ENCODE data around the gene RBM47. TPM values are rescaled to one million over a fixed set of nuclear protein-coding genes. Genes with fewer than 3 reads are reported as not detected.
A peak's percentile ranks its signal among the peaks of the same experiment; 100 is the strongest.

RBM47 gene
- polyA plus RNA-seq, 3 donors = 79.5 to 101 (median 92.8) TPM

DNA sequence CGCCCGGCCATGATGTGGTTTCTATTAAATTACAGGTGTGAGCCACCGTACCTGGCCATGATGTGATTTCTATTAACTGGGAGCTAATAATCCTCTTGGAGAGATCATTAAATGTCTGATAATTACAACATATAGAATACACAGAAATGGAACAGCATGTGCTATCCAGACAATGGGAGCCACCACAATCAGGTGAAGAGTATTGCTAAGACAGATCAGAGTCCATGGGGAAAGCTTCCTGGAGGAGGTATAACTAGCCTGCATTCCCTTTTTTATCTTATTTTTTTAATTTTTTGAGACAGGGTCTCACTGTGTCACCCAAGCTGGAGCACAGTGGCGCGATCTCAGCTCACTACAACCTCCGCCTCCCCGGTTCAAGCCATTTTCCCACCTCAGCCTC is 147.7 kb downstream of the RBM47 start:
- no peak overlapping the region for H3K4me3 Mint-ChIP-seq
- intact Hi-C loops (cut with micrococcal nuclease) = no loop called here
- Histone ChIP-seq H3K36me3 (replicated peaks in 1 of 2; ENCODE audit: control insufficient read depth in 1 of 2, insufficient read depth in 2 of 2, low read length in 2 of 2) (peaks cover 2 to 13% of the 10 kb centered on the region in 2 donors), H3K9me3 (replicated peaks in 1 of 2; ENCODE audit: control insufficient read depth in 1 of 2, insufficient read depth in 1 of 2, low read length in 2 of 2) (no peaks in the 10 kb centered on the region), H4K20me1 (ENCODE audit: insufficient read depth, low read length) (peaks cover 97% of the 10 kb centered on the region), H3K27me3 (ENCODE audit: control insufficient read depth in 2 of 2, insufficient read depth in 2 of 2, low read length in 2 of 2) (no peaks in the 10 kb centered on the region), H3K79me2 (ENCODE audit: insufficient read depth, low read length) (peaks cover 97% of the 10 kb centered on the region), H3K4me2 (replicated peaks; ENCODE audit: extremely low read depth, low read length, poor library complexity, severe bottlenecking) (no peak overlapping the region), H3K9ac (ENCODE audit: insufficient read depth, low read length, poor library complexity, severe bottlenecking) (no peak overlapping the region), H2AFZ (ENCODE audit: insufficient read depth, low read depth, low read length, poor library complexity, severe bottlenecking) (no peak overlapping the region), H3K27ac (ENCODE audit: low read depth in 1 of 2, low read length in 2 of 2) (no peak overlapping the region), H3K4me3 (replicated peaks in 1 of 3; ENCODE audit: low read depth in 2 of 3, low read length in 3 of 3) (no peak overlapping the region), H3K4me1 (ENCODE audit: control insufficient read depth in 1 of 2, insufficient read depth in 2 of 2, low read length in 2 of 2) (peaks cover 26 to 31% of the 10 kb centered on the region in 2 donors)
- no peaks in the 10 kb centered on the region for H3K9me3 Mint-ChIP-seq
- H3K4me1 Mint-ChIP-seq = peaks cover 38% of the 10 kb centered on the region
- peaks cover 0 to under 1% (median 0%) of the 10 kb centered on the region in 3 donors for H3K27me3 Mint-ChIP-seq (ENCODE audit: low read depth in 3 of 3)
- no peak for DNase-seq
- TF ChIP-seq, protein P1, sequence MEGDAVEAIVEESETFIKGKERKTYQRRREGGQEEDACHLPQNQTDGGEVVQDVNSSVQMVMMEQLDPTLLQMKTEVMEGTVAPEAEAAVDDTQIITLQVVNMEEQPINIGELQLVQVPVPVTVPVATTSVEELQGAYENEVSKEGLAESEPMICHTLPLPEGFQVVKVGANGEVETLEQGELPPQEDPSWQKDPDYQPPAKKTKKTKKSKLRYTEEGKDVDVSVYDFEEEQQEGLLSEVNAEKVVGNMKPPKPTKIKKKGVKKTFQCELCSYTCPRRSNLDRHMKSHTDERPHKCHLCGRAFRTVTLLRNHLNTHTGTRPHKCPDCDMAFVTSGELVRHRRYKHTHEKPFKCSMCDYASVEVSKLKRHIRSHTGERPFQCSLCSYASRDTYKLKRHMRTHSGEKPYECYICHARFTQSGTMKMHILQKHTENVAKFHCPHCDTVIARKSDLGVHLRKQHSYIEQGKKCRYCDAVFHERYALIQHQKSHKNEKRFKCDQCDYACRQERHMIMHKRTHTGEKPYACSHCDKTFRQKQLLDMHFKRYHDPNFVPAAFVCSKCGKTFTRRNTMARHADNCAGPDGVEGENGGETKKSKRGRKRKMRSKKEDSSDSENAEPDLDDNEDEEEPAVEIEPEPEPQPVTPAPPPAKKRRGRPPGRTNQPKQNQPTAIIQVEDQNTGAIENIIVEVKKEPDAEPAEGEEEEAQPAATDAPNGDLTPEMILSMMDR (IDR thresholded peaks at IDR 0.05) = no peak
- no CpG with 5 or more reads among the region's 7 CpGs for WGBS (ENCODE audit: insufficient coverage)
- H3K27ac Mint-ChIP-seq = peak overlapping the region in 3 of 7 donors; percentile 0 to 32 (median 25)
- peaks cover 33 to 35% of the 10 kb centered on the region in 2 donors for H3K36me3 Mint-ChIP-seq

GRCh38 chr4:40480291-40480690 is 149.4 kb downstream of the RBM47 start:
- H3K27me3 Mint-ChIP-seq (ENCODE audit: low read depth in 3 of 3) = peaks cover 0 to 2% (median 0%) of the 10 kb centered on the region in 3 donors
- peaks cover 2 to 13% of the 10 kb centered on the region in 2 donors for H3K36me3 ChIP-seq (replicated peaks in 1 of 2; ENCODE audit: control insufficient read depth in 1 of 2, insufficient read depth in 2 of 2, low read length in 2 of 2)
- H4K20me1 ChIP-seq (ENCODE audit: insufficient read depth, low read length) = peaks cover 97% of the 10 kb centered on the region
- H3K27ac Mint-ChIP-seq = peak overlapping the region in 6 of 7 donors; percentile 7 to 87 (median 36)
- no peaks in the 10 kb centered on the region for H3K9me3 Mint-ChIP-seq
- peaks cover 16 to 22% of the 10 kb centered on the region in 2 donors for H3K4me1 ChIP-seq (ENCODE audit: control insufficient read depth in 1 of 2, insufficient read depth in 2 of 2, low read length in 2 of 2)
- H3K79me2 ChIP-seq (ENCODE audit: insufficient read depth, low read length) = peaks cover 99% of the 10 kb centered on the region
- no peak overlapping the region for H3K4me2 ChIP-seq (replicated peaks; ENCODE audit: extremely low read depth, low read length, poor library complexity, severe bottlenecking)
- intact Hi-C loops (cut with micrococcal nuclease) = no loop called here
- no peak overlapping the region for H2AFZ ChIP-seq (ENCODE audit: insufficient read depth, low read depth, low read length, poor library complexity, severe bottlenecking)
- H3K27ac ChIP-seq (ENCODE audit: low read depth in 1 of 2, low read length in 2 of 2) = peak overlapping the region in 1 of 2 donors; percentile 33
- no peaks in the 10 kb centered on the region for H3K9me3 ChIP-seq (replicated peaks in 1 of 2; ENCODE audit: control insufficient read depth in 1 of 2, insufficient read depth in 1 of 2, low read length in 2 of 2)
- no peak overlapping the region for H3K4me3 Mint-ChIP-seq
- TF ChIP-seq, protein P1 (IDR thresholded peaks at IDR 0.05) = no peak
- no peaks in the 10 kb centered on the region for H3K27me3 ChIP-seq (ENCODE audit: control insufficient read depth in 2 of 2, insufficient read depth in 2 of 2, low read length in 2 of 2)
- H3K4me1 Mint-ChIP-seq = peaks cover 35% of the 10 kb centered on the region
- H3K36me3 Mint-ChIP-seq = peaks cover 36 to 43% of the 10 kb centered on the region in 2 donors
- DNase-seq = no peak
- no peak overlapping the region for H3K4me3 ChIP-seq (replicated peaks in 1 of 3; ENCODE audit: low read depth in 2 of 3, low read length in 3 of 3)
- no CpG with 5 or more reads among the region's 2 CpGs for WGBS (ENCODE audit: insufficient coverage)
- no peak overlapping the region for H3K9ac ChIP-seq (ENCODE audit: insufficient read depth, low read length, poor library complexity, severe bottlenecking)

All from CD14-positive monocyte (primary cell).